ENCODE data around the gene FCN2. TPM values are rescaled to one million over a fixed set of nuclear protein-coding genes. Genes with fewer than 3 reads are reported as not detected.
A peak's percentile ranks its signal among the peaks of the same experiment; 100 is the strongest.

FCN2 gene
- total RNA-seq, 1 experiment from 2014 or later = not detected

DNA sequence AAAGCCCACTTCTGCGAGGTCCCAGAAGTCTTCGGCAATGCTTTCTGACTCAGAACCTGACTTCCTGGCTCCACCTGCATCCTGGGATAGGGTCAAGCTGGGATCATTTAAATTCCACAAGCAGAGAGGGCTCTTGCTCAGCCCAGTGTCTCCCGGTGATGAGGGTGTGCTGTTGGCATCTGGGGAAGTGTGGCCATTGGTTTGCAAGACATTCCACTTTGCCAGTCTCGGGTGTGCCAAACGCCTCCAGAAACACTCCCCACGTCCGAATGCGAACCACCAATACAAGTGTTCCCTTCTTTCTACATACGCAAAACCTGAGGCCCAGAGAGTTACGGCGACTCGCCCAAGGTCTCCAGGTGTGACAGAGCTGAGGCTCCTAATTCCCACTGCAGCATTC, 43.1 kb upstream of the FCN2 start:
- no TSS peak for BruUV-seq (replicated peaks)
- peaks cover 0 to 7% of the 10 kb centered on the region in 2 experiments; a peak in 2 of 4 replicates for H3K4me1 ChIP-seq (ENCODE audit: control insufficient read depth in 1 of 2, insufficient read depth in 2 of 2, low read length in 2 of 2)
- intact Hi-C loops (cut with micrococcal nuclease) = no loop called here
- no peaks in the 10 kb centered on the region for H3K36me3 ChIP-seq (ENCODE audit: control insufficient read depth in 1 of 2, insufficient read depth in 2 of 2, low read length in 2 of 2)
- no peak overlapping the region for H3K27ac ChIP-seq (ENCODE audit: low read depth, low read length)
- H3K9me2 ChIP-seq (ENCODE audit: insufficient read depth) = no peaks in the 10 kb centered on the region
- H3K79me2 ChIP-seq (ENCODE audit: insufficient read depth, low read length) = no peaks in the 10 kb centered on the region
- no peak overlapping the region for H3K9ac ChIP-seq (ENCODE audit: low read length)
- DNase-seq (ENCODE audit: low read depth, low spot score) (no peak), ATAC-seq (no peak)
- CTCF ChIA-PET = no interaction called here
- no peak overlapping the region for H2AFZ ChIP-seq (ENCODE audit: low read depth, low read length, poor library complexity, severe bottlenecking)
- no peaks in the 10 kb centered on the region for H3K9me3 ChIP-seq (ENCODE audit: control insufficient read depth in 1 of 2, insufficient read depth in 1 of 2, low read depth in 1 of 2, low read length in 2 of 2)
- H4K20me1 ChIP-seq (ENCODE audit: insufficient read depth) = no peaks in the 10 kb centered on the region
- POLR2A ChIA-PET = no interaction called here
- no peaks in the 10 kb centered on the region for H3K27me3 ChIP-seq (ENCODE audit: insufficient read depth, low read length)
- no peak overlapping the region for H3K4me3 ChIP-seq (replicated peaks in 1 of 2; ENCODE audit: low read depth in 1 of 2, low read length in 2 of 2)
- RAD21 ChIA-PET (ENCODE audit: low non-redundant PET in 1 of 2, low total read pairs in 2 of 2, uncharacterized antibody in 2 of 2, unreplicated experiment in 2 of 2) = no interaction called here
- H3K4me2 ChIP-seq (ENCODE audit: low read length) = peak overlapping the region; percentile 17; the same call in 1 of the 2 replicates
- no peak for TF ChIP-seq ZNF274 (IDR thresholded peaks at IDR 0.05; ENCODE audit: low read depth, low read length)
- TF ChIP-seq, protein P1, sequence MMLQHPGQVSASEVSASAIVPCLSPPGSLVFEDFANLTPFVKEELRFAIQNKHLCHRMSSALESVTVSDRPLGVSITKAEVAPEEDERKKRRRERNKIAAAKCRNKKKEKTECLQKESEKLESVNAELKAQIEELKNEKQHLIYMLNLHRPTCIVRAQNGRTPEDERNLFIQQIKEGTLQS (IDR thresholded peaks at IDR 0.05) = no peak
- no peak for TF ChIP-seq TCF7L2 (IDR thresholded peaks at IDR 0.05; ENCODE audit: borderline replicate concordance, extremely low read depth, insufficient read depth, insufficient read length)
- TF ChIP-seq, protein P2, sequence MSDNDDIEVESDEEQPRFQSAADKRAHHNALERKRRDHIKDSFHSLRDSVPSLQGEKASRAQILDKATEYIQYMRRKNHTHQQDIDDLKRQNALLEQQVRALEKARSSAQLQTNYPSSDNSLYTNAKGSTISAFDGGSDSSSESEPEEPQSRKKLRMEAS (IDR thresholded peaks at IDR 0.05) = no peak
- TF ChIP-seq ELF1 (IDR thresholded peaks at IDR 0.05; ENCODE audit: borderline replicate concordance, low read depth) = no peak

DNA sequence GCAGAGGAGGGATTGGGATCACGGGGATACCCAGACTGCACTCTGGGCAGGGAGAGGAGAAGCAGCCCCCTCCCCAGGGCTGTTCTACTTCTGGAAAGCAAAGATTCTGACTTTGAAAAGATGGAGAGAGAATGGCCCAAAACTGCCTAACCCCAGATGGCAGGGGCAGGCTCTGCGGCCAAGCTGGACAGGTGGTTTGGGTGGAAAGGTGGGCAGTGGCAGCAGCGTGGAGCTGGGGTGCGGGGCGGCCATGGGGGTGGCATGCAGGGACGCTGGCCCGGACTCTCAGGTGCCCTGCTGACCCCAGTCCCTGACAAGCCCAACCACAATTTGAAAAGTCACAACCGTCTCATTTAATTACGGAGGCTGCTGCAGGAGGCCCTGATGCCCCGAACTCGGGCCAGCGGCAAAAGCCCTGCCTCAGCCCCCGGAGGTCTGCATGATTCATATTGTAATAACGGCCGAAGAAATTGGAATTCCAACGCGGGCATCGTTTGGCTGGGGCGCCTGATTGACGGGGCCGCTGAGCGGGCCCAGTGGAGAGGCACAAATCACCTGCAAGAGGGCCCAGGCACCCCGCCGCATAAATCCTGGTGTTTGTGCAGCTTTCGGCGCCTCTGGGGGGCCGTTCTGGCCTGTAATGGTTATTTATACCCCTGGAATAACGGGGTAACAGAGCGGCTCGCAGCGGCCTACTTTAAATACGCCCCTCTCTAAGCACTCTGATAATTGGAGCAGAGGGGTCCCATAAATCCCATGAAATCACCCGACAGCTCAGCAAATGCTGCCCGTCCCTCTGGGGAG, 41.8 kb upstream of the FCN2 start:
- H3K36me3 ChIP-seq (ENCODE audit: control insufficient read depth in 1 of 2, insufficient read depth in 2 of 2, low read length in 2 of 2) = no peaks in the 10 kb centered on the region
- H3K4me3 ChIP-seq (replicated peaks in 1 of 2; ENCODE audit: low read depth in 1 of 2, low read length in 2 of 2) = no peak overlapping the region
- H2AFZ ChIP-seq (ENCODE audit: low read depth, low read length, poor library complexity, severe bottlenecking) = no peak overlapping the region
- POLR2A ChIA-PET = no interaction called here
- H3K9ac ChIP-seq (ENCODE audit: low read length) = no peak overlapping the region
- no peaks in the 10 kb centered on the region for H3K9me2 ChIP-seq (ENCODE audit: insufficient read depth)
- CTCF ChIA-PET = no interaction called here
- no peak overlapping the region for H3K4me2 ChIP-seq (ENCODE audit: low read length)
- H3K27ac ChIP-seq (ENCODE audit: low read depth, low read length) = no peak overlapping the region
- no peak for DNase-seq (ENCODE audit: low read depth, low spot score)
- no peaks in the 10 kb centered on the region for H3K79me2 ChIP-seq (ENCODE audit: insufficient read depth, low read length)
- H4K20me1 ChIP-seq (ENCODE audit: insufficient read depth) = no peaks in the 10 kb centered on the region
- BruUV-seq (replicated peaks) = no TSS peak
- no peak for ATAC-seq
- H3K9me3 ChIP-seq (ENCODE audit: control insufficient read depth in 1 of 2, insufficient read depth in 1 of 2, low read depth in 1 of 2, low read length in 2 of 2) = no peaks in the 10 kb centered on the region
- TF ChIP-seq, protein P3, sequence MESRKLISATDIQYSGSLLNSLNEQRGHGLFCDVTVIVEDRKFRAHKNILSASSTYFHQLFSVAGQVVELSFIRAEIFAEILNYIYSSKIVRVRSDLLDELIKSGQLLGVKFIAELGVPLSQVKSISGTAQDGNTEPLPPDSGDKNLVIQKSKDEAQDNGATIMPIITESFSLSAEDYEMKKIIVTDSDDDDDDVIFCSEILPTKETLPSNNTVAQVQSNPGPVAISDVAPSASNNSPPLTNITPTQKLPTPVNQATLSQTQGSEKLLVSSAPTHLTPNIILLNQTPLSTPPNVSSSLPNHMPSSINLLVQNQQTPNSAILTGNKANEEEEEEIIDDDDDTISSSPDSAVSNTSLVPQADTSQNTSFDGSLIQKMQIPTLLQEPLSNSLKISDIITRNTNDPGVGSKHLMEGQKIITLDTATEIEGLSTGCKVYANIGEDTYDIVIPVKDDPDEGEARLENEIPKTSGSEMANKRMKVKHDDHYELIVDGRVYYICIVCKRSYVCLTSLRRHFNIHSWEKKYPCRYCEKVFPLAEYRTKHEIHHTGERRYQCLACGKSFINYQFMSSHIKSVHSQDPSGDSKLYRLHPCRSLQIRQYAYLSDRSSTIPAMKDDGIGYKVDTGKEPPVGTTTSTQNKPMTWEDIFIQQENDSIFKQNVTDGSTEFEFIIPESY (IDR thresholded peaks at IDR 0.05; ENCODE audit: extremely low read depth, insufficient replicate concordance, low read length) = no peak
- no peak for TF ChIP-seq RAD21 (IDR thresholded peaks at IDR 0.05; ENCODE audit: low read depth)
- TF ChIP-seq CEBPB (IDR thresholded peaks at IDR 0.05; ENCODE audit: low read depth) = no peak
- TF ChIP-seq EZH2 (IDR thresholded peaks at IDR 0.05) = no peak
- TF ChIP-seq ZNF274 (IDR thresholded peaks at IDR 0.05; ENCODE audit: low read depth, low read length) = no peak
- TF ChIP-seq SP1 (IDR thresholded peaks at IDR 0.05; ENCODE audit: low read depth) = no peak
- no peak for TF ChIP-seq EGR1 (IDR thresholded peaks at IDR 0.05; ENCODE audit: low read depth)
- TF ChIP-seq ZFX (IDR thresholded peaks at IDR 0.05) = no peak
- TF ChIP-seq, protein P4, sequence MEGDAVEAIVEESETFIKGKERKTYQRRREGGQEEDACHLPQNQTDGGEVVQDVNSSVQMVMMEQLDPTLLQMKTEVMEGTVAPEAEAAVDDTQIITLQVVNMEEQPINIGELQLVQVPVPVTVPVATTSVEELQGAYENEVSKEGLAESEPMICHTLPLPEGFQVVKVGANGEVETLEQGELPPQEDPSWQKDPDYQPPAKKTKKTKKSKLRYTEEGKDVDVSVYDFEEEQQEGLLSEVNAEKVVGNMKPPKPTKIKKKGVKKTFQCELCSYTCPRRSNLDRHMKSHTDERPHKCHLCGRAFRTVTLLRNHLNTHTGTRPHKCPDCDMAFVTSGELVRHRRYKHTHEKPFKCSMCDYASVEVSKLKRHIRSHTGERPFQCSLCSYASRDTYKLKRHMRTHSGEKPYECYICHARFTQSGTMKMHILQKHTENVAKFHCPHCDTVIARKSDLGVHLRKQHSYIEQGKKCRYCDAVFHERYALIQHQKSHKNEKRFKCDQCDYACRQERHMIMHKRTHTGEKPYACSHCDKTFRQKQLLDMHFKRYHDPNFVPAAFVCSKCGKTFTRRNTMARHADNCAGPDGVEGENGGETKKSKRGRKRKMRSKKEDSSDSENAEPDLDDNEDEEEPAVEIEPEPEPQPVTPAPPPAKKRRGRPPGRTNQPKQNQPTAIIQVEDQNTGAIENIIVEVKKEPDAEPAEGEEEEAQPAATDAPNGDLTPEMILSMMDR (IDR thresholded peaks at IDR 0.05 in 2 of 3, conservative IDR thresholded peaks at IDR 0.05 in 1 of 3; ENCODE audit: borderline replicate concordance in 1 of 3, insufficient read depth in 1 of 3, low read depth in 2 of 3, low read length in 2 of 3) = no peak
- RAD21 ChIA-PET (ENCODE audit: low non-redundant PET in 1 of 2, low total read pairs in 2 of 2, uncharacterized antibody in 2 of 2, unreplicated experiment in 2 of 2) = no interaction called here
- peaks cover 0 to 7% of the 10 kb centered on the region in 2 experiments; a peak in 2 of 4 replicates for H3K4me1 ChIP-seq (ENCODE audit: control insufficient read depth in 1 of 2, insufficient read depth in 2 of 2, low read length in 2 of 2)
- intact Hi-C loops (cut with micrococcal nuclease) = no loop called here
- H3K27me3 ChIP-seq (ENCODE audit: insufficient read depth, low read length) = peaks cover 7% of the 10 kb centered on the region; the same call in 1 of the 2 replicates
